K562 (cell line): ENCODE data around the gene SPIN1.

ENCODE experiments used
- ELF4 ChIP-seq: fragments of 450-650 bp; formaldehyde crosslinking; IDR thresholded peaks from 2 replicates; pipeline ENCODE4 v1.4.0; 2022; ENCODE audit warnings: missing genetic modification characterization
- TF ChIP-seq, protein P1 (sequence below), 3 experiments: IDR thresholded peaks in 2 of 3; conservative IDR thresholded peaks in 1 of 3; 2 replicates each; pipeline ENCODE4 v1.5.1; 2011 to 2012; ENCODE audit warnings: low read length in 3 of 3, mild to moderate bottlenecking in 3 of 3, control low read depth in 2 of 3, improper control_type of control experiment in 1 of 3, inconsistent platforms in 1 of 3, low read depth in 1 of 3, mixed read lengths in 1 of 3, moderate library complexity in 1 of 3; ENCODE audit not compliant: insufficient read depth in 2 of 3
- TF ChIP-seq, protein P2 (sequence below): conservative IDR thresholded peaks from 2 replicates; pipeline ENCODE4 v1.6.1; 2011; ENCODE audit warnings: low read depth, mild to moderate bottlenecking, low read length; ENCODE audit not compliant: control insufficient read depth

- TF ChIP-seq ELF4 (CRISPR knock-in tag) = no peak
- TF ChIP-seq, protein P1, sequence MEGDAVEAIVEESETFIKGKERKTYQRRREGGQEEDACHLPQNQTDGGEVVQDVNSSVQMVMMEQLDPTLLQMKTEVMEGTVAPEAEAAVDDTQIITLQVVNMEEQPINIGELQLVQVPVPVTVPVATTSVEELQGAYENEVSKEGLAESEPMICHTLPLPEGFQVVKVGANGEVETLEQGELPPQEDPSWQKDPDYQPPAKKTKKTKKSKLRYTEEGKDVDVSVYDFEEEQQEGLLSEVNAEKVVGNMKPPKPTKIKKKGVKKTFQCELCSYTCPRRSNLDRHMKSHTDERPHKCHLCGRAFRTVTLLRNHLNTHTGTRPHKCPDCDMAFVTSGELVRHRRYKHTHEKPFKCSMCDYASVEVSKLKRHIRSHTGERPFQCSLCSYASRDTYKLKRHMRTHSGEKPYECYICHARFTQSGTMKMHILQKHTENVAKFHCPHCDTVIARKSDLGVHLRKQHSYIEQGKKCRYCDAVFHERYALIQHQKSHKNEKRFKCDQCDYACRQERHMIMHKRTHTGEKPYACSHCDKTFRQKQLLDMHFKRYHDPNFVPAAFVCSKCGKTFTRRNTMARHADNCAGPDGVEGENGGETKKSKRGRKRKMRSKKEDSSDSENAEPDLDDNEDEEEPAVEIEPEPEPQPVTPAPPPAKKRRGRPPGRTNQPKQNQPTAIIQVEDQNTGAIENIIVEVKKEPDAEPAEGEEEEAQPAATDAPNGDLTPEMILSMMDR (IDR thresholded peaks at IDR 0.05 in 2 of 3, conservative IDR thresholded peaks at IDR 0.05 in 1 of 3; ENCODE audit: insufficient read depth in 2 of 3, low read depth in 1 of 3, low read length in 3 of 3) = no peak
- TF ChIP-seq, protein P2, sequence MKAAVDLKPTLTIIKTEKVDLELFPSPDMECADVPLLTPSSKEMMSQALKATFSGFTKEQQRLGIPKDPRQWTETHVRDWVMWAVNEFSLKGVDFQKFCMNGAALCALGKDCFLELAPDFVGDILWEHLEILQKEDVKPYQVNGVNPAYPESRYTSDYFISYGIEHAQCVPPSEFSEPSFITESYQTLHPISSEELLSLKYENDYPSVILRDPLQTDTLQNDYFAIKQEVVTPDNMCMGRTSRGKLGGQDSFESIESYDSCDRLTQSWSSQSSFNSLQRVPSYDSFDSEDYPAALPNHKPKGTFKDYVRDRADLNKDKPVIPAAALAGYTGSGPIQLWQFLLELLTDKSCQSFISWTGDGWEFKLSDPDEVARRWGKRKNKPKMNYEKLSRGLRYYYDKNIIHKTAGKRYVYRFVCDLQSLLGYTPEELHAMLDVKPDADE = no peak
These were observed 139.4 kb downstream of the SPIN1 start for GRCh38 chr9:88527618-88528017.
